Measurements from ENCODE around the gene TDP1.

TDP1 gene

GRCh38 chr14:90093942-90094595 is 138.3 kb downstream of the TDP1 start:
- no peak for TF ChIP-seq CTCF (IDR thresholded peaks at IDR 0.05; ENCODE audit: borderline replicate concordance, insufficient read depth, low read depth, low read length)
- no peak overlapping the region for H3K4me3 ChIP-seq (ENCODE audit: low read depth, low read length)

Data from GM12875 (cell line).